GM18861 (cell line): ENCODE data around the gene SKAP1.
"Not testable (repeated sequence)": the region's sequence is repeated elsewhere in the genome, so short reads cannot be mapped to it uniquely, and the experiment has no call there.

ENCODE experiments used
- ATAC-seq: cut with Tn5 transposase; IDR thresholded peaks from one replicate; pipeline ENCODE4 v1.9.1; 2021; ENCODE audit not compliant: unreplicated experiment

The SKAP1 gene

DNA sequence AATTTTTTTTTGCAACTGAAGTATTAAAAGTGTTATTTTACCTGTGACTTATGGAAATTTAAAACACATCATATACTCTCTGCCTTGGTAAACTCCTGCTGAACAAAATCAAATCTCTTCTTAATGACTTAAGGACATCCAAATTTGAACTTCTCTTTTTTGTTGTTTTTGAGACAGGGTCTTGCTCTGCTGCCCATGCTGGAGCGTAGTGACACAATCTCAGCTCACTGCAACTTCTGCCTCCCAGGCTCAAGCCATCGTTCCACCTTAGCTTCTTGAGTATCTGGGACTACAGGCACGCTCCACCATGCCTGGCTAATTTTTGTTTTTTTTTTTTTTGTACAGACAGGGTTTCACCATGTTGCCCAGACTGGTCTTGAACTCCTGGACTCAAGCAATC lies 56.1 kb downstream of the SKAP1 start:
- no peak for ATAC-seq

DNA sequence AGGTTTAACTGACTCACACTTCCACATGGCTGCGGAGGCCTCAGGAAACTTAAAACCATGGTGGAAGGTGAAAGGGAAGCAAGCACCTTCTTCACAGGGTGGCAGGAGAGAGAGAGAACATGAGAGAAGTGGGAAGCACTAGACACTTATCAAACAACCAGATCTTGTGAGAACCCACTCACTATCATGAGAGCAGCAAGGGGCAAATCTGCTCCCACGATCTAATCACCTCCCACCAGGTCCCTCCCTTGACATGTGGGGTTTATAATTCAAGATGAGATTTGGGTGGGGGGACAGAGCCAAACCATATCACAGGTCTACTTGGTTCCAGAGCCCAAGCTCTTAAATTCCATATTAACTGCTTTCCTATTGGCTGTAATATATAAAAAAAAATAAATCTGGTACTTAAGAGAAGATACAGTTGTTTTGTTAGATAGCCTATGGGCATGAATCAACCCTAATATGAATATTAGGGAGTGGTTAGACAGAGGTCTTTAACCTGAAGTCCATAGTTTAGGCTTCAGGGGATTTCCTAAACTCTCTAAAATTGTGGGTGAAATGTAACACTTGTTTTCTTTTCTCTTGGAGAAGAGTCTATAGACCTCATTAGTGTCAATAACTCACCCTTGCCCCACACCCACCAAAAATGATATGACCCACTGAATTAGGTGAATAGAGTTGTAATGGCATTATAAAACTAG lies 56.7 kb downstream of the SKAP1 start:
- ATAC-seq: no peak

DNA sequence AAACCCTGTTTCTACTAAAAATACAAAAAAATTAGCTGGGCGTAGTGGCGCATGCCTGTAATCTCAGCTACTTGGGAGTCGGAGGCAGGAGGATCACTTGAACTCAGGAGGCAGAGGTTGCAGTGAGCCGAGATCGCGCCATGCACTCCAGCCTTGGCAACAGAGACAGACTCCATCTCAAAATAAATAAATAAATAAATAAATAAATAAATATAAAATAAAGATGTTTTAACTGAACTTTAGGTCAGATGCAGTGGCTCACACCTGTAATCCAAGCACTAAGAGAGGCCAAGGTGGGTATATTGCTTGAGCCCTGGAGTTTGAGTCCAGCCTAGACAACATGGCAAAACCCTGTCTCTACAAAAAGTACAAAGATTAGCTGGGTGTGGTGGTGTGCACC lies 61.0 kb downstream of the SKAP1 start:
- not testable (repeated sequence) for ATAC-seq

DNA sequence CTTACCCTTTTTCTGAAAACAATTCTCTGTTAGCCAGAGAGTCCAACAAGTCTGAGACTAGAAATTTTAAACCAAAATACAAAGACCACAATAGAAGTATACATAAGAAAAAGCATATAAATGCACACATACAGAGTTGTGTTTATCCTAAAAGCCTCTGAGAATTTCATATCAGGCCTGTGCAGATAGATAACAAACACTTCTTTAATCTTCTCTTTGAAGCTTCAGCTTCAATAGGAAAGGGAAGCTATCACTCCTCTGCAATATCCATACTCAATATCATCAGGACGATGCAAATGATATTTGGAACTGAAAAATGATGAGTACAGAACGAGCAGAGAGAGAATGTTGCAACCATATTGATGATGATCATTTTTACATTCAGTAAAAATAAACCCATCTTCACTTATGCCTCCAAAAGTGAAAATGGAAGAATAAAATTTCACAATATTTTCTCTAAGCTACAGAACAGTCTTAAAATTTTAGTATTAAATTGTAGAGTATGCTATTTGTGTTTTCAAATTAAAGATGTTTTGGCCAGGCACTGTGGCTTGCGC lies 61.6 kb downstream of the SKAP1 start:
- ATAC-seq: no peak

DNA sequence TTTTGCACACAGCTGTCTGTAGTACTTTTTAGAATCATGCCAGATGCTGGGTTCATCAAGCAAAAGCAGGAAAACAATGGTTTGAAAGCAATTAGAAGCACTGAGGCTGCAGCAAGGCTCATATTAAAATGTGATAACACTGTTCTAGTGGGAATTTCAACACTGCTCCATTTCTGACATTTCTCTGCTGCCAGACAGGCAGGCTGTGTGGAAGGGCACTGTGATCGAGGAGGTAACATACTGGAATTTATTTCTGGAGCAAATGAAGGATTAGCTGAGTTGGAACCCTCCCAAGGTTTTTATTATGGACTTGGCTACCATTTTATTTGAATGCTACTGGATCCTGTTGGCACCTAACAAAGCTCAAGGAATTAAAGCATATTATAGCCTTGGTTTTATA lies 66.9 kb downstream of the SKAP1 start:
- ATAC-seq: no peak

DNA sequence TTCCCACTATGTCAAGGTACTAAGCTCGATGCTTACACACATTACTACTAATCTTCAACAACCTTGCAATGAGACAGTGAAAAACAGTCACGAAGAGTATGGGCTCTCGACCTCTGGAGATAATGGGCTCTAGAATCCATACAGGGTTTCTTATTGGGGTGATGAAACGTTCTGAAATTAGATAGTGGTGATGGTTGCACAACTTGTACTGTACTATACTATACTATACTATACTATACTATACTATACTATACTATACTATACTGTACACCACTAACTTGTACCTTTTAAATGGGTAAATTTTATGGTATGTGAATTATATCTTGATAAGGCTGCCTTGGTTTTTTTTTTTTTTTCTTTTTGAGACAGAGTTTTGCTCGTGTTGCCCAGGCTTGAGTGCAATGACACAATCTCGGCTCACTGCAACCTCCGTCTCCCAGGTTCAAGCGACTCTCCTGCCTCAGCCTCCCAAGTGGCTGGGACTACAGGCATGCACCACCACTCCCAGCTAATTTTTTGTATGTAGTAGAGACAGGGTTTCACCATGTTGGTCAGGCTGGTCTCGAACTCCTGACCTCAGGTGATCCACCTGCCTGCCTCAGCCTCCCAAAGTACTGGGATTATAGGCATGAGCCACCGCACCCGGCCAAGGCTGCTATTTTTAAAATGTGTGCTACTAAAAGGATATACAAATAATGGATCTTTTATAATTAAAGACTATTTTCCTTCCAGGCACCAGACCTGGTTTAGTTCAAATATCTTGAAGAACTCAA lies 69.0 kb downstream of the SKAP1 start:
- ATAC-seq: not testable (repeated sequence)

DNA sequence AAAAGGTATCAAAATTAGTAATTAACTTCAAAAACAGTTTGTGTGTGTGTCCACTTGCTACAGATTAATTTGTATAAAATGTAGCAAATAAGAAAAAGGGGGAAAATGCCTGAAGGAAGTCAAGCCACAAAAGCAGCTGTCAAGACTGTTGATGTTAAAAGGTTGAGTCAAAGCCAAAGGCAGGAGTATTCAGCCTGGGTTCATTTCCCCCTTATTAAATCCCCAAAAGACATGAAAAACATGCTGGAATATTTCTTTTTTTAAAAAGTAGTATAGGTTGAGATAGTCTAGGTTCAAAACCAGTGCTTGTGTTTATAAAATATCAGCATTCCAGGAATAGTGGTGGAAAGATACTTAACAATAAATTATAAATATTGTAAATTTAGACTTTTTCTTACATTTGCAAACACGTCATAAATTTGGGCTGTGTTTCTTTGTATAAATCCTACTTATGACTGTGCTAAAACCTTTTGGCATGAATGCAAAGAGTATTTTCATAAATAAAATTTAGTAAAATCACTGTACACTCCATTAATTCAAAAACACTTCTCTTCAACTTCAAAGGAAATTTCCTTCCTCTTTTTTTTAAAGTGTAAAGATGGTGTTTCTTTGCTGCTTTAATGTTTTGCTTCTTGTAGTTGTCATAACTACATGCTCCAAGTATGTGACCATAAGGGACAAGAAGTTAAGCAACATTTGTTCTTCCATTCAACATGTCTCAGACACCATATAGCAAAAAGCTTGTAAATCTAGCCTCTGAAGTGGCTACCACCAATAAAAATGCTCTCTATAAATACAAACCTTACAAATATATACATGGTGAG lies 72.0 kb downstream of the SKAP1 start:
- no peak for ATAC-seq

DNA sequence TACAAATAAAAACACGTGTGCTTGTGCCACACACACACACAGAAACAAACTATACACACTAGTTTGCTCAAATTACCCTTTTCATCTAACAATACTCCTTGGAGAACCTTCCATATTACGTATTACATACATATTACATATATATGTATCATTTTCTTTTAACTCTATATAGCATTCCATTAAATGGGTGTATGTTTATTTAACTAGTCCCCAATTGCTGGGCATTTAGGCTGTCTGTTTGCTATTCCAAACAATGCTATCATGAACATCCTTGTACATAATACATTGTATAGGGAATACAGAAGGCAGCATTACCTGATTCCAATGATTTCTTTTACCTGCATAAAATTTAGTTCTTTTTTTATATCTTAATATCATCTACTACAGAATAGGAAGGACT lies 73.1 kb downstream of the SKAP1 start:
- no peak for ATAC-seq

DNA sequence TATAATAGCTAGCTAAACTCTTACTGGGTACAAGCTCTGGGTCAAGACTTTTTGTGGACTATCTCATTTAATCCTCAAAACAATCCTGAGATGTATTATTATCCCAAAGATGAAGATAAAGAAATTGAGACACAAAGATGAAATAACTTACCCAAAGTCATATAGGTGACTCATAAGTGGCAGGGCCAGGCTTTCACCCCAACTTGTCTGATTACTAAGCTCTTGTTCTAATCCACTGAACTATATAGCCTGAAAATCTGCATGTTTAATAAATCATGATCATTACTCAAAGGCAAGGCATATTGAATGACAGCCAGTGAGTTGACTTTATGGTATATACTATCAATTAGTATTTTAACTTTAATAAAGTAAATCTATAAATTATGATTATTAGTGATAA lies 77.4 kb downstream of the SKAP1 start:
- ATAC-seq: no peak

DNA sequence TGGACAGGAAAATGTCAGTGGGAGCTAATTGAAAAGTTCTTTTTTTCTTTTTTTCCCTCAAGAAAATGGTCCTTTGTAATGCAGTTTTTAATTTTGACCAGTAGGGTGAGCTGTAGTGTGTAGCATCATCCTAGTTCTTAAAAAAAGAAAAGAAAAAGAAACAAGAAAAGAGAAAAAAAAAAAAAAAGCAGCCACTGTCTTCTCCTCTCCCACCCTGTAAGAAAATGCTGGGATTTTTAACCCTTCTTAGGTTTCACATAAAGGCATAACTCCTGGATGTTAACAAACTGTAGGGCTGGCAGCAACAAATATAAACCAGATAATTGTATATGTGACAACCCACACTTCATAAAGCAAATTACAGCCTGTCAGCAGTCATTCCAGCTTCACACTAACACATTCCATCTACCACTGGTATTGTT lies 78.1 kb downstream of the SKAP1 start:
- ATAC-seq: no peak

DNA sequence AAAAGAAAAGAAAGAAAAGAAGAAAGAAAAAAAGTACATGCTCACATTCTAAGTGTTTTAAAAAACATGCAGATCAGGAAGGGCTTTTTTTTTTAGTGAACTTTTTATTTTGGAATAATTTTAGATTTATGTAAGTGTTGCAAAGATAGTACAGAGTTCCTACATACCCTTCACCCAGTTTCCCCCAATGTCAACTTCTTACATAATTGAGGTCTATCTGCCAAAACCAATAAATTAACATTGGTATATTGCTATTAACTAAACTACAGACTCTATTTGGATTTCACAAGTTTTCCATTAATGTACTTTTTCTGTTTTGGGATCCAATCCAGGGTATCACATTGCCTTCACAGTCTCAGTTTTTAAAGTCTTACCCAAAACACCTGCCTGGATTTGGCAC lies 81.7 kb downstream of the SKAP1 start:
- no peak for ATAC-seq

DNA sequence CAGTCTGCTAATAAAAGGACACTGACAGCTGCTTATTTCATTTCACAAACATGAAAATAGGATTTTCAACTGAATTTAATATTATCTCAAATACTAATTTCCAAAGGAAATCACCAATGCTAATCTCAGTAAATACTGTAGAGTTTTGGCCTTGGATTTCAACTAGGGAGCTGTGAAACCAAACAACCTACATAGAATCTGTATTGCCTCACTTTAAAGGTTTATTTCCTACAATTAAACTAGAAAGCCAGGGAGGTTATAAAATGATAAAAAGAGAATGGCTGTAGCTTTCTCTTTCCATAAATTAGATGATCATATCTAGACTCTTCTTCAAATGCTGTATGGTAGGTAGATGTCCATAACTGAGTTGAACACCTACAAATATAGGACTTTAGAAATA lies 82.8 kb downstream of the SKAP1 start:
- ATAC-seq: no peak

DNA sequence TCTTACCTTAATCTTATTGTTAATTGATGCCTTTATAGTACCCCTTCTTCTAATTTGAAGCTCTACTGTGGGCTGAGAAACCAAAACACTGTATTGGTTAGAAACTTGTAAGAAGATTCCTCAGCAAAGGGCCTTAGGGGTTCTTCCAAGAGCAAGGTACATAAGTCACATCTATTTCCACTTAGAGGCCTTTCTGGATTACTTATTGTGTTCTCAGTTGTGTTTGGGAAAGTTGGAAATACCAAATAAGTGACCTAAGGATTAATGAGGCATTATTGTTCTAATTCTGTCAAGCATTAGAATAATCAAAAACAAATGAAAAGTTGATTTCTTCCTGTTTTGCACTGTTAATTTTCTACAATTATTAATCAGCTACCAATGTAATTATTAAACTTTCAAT lies 85.8 kb downstream of the SKAP1 start:
- no peak for ATAC-seq

DNA sequence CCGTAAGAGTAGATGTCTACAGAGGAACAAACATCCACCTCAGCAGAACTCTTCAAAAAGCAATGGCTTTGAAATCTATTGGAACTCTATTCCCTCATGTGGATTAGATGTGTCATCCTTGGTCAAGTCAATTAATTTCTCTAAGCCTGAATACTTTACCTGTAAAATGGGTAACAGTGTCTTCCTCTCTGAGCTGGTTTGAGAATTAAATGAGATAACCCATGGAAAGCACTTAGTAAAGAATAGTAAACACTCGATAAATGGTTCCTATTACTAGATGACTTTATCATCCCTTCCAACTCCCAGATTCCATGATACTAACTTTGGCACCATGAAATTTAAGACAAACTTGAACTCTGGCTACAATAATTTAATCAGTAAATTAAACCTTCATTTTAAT lies 89.1 kb downstream of the SKAP1 start:
- no peak for ATAC-seq

DNA sequence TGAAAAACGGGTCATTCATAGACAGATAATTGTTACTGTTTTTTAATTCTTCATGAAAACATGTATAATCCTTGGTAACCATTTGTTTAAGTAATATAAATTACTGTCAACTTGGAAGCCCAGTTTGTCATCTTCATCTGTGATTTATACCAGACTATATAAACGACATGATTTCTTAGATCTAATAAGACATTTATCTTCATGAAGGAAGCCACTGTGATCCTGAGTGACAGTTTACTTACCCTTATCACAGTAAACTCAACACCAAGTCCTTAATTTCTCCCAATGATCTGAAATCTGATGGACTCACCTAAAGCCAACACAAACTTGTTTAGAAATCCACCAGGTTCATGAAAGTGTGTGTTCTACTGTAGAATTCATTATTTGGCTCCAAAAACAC lies 91.3 kb downstream of the SKAP1 start:
- no peak for ATAC-seq

DNA sequence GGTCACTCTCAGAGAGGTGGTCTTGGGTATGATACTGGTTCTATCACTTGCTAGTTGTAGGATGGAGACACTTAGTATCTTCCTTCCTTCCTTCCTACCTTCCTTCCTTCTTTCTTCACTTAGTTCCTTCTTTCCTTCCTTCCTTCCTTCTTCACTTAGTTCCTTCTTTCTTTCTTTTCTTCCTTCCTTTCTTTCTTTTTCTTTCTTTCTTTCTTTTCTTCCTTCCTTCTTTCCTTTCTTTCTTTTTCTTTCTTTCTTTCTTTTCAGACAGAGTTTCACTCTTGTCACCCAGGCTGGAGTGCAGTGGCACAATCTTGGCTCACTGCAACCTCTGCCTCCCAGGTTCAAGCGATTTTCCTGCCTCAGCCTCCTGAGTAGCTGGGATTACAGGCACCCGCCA lies 92.1 kb downstream of the SKAP1 start:
- ATAC-seq: not testable (repeated sequence)

DNA sequence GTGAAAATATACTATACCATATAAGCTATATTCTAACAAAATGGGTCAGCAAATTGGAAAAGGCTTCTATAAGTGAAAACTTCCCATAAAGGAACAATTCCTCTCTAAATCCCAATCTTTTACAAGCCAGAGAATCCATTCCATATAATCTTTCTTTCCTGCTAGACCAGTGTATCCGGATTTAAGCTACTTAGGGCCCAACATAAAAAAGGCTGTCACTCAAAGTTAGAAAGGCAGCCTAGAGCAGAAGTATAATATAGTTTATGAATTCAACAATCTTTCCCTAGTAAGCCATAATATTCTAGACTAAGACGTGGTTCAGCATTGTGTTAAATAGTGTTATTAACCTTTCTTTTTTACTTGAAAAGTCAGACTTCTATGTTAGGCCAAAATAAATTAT lies 93.0 kb downstream of the SKAP1 start:
- no peak for ATAC-seq

DNA sequence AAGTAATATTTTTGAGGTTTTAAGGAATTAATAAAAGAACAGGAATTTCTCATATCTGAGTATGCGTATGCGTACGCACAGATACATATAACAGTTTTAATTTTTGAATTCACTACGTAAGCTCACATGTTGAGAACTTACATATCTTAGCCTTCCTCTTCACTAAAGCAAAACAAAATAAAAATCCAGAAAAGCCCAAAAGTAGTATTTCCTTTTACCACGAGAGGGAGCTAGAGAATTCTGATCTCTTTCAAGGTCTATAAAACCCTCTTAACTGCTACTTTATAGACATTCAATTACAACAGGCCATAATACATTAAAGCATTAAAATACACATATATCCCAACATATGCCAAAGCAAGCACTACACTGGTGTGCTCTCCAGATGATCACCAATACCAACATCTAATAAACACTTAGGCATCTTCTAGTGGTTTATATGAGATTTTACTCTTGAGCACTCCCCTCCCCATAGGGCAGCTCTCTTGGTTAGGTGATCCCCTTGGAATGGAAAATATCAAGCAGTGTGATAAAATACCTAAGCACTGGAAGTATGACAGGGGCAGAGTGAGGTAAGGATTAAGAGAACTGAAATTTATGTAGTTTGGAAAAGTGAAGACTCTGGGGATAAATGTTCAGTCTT lies 94.0 kb downstream of the SKAP1 start:
- ATAC-seq: no peak

DNA sequence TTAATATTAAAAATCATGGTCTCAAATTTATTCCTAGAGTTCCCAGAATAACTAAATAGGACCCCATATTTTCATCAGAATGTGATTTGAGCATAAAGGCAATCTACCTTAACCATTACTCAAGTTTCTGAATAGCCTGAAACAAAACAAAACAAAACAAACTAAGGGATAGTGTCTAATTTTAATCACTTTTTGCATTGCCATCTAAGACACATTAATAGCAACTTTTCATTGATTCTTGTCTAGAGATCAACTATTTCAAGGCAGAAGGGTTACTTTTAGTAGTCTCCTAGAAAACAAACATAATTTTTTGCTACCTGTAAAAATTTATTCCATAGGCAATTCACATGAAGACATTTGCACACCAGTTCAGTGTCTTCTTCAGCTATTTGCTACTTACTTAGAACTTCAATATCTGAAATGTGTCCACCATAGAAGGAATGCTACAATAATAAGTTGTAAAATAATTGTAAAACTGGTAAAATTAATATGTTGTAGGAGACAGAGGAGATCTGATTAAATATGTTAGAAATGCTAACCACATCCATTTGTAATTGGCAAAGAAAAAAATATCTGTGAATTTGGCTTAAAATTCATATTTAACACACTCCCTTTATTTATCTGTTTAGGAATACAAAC lies 94.7 kb downstream of the SKAP1 start:
- no peak for ATAC-seq

DNA sequence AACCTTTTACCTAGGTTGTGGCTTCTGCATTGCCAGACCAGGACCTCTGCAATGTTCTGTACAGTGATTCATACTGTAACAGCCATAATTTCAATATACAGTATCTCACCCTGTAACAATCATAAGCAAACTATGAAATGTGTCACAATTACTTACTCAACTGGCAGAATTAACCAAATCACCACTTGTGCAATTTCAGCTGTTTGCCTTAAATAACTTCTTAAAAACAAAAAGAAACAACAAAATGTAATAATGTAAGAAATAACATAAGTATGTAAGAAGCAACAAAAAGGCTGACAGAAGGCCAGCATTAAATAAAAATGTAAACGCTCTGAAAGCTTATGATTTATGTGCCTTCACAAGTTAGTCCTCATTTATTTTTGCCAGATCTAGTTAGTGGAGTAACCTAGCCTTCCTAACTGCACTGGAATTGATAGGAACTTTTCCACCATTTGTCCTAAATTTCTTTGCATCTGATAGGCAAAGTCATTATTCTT lies 96.9 kb downstream of the SKAP1 start:
- no peak for ATAC-seq
